Stimulated activated memory B cell treated with anti-CD40 and anti-IgM and Interleukin-4, amounts not matched to agents 10 μg/mL and 1 μg/mL and 100 μg/mL, for 72 hours (primary cell): ENCODE results near the gene NOSTRIN.
A peak's percentile ranks its signal among the peaks of the same experiment; 100 is the strongest.
"Not testable (repeated sequence)": the region's sequence is repeated elsewhere in the genome, so short reads cannot be mapped to it uniquely, and the experiment has no call there.

Experiments used
- ATAC-seq: fragments of 150-1000 bp; cut with Tn5 transposase; 2 replicates; pipeline ENCODE4 v1.10.0; 2021
- H3K27ac Mint-ChIP-seq: one replicate; pipeline ENCODE4 v1.8.0; 2022; ENCODE audit warnings: mild to moderate bottlenecking, mixed read lengths
- H3K27me3 Mint-ChIP-seq: one replicate; pipeline ENCODE4 v1.8.0; 2022; ENCODE audit warnings: mixed read lengths
- H3K36me3 Mint-ChIP-seq: one replicate; pipeline ENCODE4 v1.8.0; 2022; ENCODE audit warnings: mixed read lengths
- H3K4me1 Mint-ChIP-seq: one replicate; pipeline ENCODE4 v1.8.0; 2022; ENCODE audit warnings: mixed read lengths
- H3K4me3 Mint-ChIP-seq: one replicate; pipeline ENCODE4 v1.8.0; 2022; ENCODE audit warnings: mild to moderate bottlenecking, moderate library complexity, mixed read lengths
- H3K9me3 Mint-ChIP-seq: one replicate; pipeline ENCODE4 v1.8.0; 2022; ENCODE audit warnings: mixed read lengths

The NOSTRIN gene, protein sequence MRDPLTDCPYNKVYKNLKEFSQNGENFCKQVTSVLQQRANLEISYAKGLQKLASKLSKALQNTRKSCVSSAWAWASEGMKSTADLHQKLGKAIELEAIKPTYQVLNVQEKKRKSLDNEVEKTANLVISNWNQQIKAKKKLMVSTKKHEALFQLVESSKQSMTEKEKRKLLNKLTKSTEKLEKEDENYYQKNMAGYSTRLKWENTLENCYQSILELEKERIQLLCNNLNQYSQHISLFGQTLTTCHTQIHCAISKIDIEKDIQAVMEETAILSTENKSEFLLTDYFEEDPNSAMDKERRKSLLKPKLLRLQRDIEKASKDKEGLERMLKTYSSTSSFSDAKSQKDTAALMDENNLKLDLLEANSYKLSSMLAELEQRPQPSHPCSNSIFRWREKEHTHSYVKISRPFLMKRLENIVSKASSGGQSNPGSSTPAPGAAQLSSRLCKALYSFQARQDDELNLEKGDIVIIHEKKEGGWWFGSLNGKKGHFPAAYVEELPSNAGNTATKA

DNA sequence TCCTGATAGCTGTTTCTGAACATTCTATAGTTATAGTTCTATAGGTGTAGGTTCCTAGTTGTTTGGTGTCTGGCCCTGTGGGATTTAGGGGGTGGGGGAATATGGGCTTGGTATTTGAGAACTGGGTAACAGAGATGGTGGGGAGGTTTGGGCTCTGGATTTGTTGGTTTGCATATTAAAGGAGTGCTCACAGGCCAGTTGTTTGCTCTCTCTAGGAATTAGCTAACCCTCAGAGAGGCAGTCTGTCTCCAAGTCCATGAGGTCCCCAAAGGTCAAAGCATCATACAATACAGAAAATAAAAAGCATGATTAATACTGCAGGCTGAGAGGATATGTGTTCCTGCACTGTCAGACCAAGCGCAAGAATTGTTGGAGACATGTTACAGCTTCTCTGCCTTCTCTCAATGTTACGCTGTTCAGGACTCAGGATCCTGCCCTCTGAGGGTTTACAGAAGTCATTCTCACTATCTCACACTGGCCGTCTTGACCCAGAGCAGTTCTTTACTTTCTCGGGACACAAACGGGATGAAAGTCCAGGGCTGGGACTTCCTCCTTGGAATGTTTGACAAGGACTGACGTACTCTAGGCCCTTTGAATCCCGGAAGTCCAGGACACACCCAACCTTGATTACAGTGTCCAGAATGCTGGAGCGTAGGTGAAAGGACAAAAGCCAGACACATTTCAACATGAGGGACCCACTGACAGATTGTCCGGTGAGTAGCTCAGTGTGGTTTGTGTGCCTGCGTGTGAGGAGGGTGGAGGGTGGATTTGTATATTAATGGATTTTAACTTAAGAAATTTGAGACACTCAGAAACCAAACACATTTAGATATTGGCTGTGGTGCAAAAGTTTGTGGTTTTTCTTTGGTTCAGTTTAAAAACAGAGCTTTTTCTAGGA lies at the start of gene NOSTRIN:
Gene NOSTRIN, plus strand, starts transcription at position 677 of the 898 bp plus-strand sequence. Its CDS starts 10 bp downstream, at position 687.
- no peak for ATAC-seq
- no peaks in the 10 kb centered on the region for H3K9me3 Mint-ChIP-seq
- no peak within 1 kb of the TSS for H3K27ac Mint-ChIP-seq
- no peak within 1 kb of the TSS for H3K4me3 Mint-ChIP-seq
- no peaks in the 10 kb centered on the region for H3K4me1 Mint-ChIP-seq
- no peaks in the 10 kb centered on the region for H3K27me3 Mint-ChIP-seq
- H3K36me3 Mint-ChIP-seq: no peaks in the 10 kb centered on the region

DNA sequence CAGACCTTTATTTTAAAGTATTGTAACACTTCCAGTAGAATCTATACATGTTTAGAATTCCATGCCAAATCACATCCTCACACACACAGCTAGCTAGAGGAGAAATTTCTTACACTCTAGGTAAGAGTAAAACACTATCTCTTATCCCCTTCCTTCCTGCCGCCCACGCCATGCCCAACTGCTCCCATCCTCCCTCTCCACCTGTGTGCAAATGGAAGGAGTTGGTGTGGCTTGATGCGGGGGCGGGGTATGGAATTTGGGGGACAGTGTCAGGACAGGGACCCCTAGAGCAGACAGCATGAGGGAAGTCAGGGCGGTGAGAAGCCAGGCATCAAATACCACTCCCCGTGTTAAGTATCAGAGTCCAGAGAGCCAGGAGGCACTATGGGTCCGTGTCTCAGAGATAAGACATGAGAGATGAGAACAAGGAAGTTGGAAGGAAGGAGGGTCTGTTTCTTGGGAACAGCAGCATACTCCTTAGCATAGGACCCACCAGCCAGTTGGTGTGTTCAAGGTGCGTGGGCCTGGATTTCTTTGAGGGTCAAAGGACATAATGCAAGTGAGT lies 48.6 kb upstream of the NOSTRIN start:
- no peaks in the 10 kb centered on the region for H3K9me3 Mint-ChIP-seq
- ATAC-seq: no peak
- no peaks in the 10 kb centered on the region for H3K36me3 Mint-ChIP-seq
- no peak overlapping the region for H3K4me3 Mint-ChIP-seq
- H3K27me3 Mint-ChIP-seq: no peaks in the 10 kb centered on the region
- no peak overlapping the region for H3K27ac Mint-ChIP-seq
- H3K4me1 Mint-ChIP-seq: no peaks in the 10 kb centered on the region

DNA sequence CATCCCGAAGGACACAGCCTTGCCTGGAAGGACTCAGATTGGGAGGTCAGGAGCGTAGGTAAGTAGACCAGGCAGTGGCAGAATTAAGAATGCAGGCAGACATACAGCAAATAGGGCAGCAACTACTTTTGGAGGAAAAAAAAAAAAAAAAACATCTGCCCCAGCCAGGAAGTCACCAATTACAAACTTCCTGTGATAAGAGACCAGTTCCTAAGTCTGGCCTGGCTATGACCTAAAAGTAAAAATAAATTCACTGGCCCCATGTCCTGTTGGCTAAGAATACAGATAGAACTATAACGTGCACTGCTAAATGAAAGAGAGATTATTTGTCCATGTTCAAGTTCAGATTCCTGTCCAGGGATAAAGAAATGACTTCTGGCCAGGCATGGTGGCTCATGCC lies 45.2 kb upstream of the NOSTRIN start:
- no peaks in the 10 kb centered on the region for H3K27me3 Mint-ChIP-seq
- ATAC-seq: no peak
- no peak overlapping the region for H3K4me3 Mint-ChIP-seq
- no peaks in the 10 kb centered on the region for H3K4me1 Mint-ChIP-seq
- no peaks in the 10 kb centered on the region for H3K9me3 Mint-ChIP-seq
- no peak overlapping the region for H3K27ac Mint-ChIP-seq
- H3K36me3 Mint-ChIP-seq: no peaks in the 10 kb centered on the region

DNA sequence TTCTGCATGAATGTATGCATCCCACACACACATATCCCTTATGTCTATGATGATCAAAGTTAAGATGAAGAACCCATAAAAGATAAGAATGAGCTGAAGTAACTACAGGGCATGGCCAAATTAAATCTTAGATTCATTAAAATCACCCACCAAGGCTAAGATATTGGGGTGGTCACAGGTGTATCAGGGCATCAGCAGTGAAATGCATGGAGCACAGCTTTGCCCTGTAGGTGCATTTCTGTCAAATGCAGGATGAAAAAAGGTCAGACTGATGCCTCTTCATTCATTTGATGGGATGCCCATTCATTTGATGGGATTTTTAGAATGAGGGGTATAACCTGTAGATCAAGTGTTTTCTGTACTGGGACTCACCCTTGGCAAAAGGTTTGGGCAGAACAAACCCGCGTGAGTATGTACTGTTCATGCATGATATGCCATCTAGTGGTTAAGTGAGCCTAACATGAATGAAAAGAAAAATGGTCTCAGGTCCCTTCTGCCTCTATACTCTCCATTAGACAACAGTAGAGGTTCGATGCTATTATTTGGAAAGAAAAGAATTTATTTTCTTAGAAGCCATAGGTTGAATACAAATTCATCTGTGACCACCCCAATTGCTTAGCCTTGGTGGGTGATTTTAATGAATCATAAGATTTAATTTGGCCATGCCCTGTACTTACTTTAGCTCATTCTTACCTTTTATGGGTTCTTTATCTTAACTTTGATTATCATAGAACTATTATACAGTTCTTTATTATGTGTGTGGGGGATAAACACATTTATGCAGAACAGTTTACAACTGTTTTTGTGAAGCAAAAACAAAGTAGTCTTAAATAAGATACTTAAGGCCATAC lies 43.2 kb upstream of the NOSTRIN start:
- no peaks in the 10 kb centered on the region for H3K27me3 Mint-ChIP-seq
- H3K27ac Mint-ChIP-seq: no peak overlapping the region
- H3K4me1 Mint-ChIP-seq: no peaks in the 10 kb centered on the region
- peak; percentile 70 for ATAC-seq
- no peaks in the 10 kb centered on the region for H3K9me3 Mint-ChIP-seq
- H3K4me3 Mint-ChIP-seq: no peak overlapping the region
- H3K36me3 Mint-ChIP-seq: no peaks in the 10 kb centered on the region

DNA sequence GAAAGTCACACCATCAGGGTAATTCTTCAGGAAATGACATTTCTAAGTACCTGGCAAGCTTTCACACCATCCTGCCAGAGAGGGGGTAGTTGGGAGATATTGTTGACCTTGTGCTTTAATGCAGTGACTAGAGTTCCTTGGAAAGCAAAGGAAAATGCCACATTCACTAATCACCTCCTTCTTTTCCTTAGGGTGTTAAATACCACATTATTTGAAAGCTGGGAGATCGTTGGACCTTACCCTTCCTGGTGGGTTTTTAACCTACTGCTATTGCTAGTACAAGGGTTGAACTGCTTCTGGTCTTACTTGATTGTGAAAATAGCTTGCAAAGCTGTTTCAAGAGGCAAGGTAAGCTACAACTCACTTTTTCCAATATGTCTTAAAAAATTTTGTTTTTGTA lies 37.0 kb upstream of the NOSTRIN start:
- Mint-ChIP-seq H3K36me3 (no peaks in the 10 kb centered on the region), H3K27ac (no peak overlapping the region), H3K9me3 (no peaks in the 10 kb centered on the region), H3K27me3 (no peaks in the 10 kb centered on the region), H3K4me3 (no peak overlapping the region), H3K4me1 (no peaks in the 10 kb centered on the region)
- no peak for ATAC-seq

DNA sequence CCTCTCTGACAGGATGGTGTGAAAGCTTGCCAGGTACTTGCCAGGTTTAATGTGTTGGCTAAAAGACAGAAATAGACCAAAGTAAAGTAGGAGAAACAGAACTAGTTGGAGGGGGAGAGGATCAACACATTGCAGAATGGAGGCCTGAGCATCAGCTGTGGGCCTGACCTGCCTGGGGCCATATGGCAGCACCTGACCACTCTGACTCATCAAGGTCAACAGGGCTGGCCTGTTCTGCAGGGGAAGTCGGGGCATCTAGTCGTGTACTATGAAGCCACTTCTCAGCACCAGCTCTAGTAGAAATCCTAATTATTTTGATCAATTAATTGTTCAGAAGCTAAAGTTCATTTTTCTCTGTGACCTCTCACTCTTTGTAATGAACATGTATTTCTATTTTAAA lies 35.8 kb upstream of the NOSTRIN start:
- Mint-ChIP-seq H3K27me3 (no peaks in the 10 kb centered on the region), H3K27ac (no peak overlapping the region), H3K4me1 (no peaks in the 10 kb centered on the region), H3K4me3 (no peak overlapping the region), H3K36me3 (no peaks in the 10 kb centered on the region), H3K9me3 (no peaks in the 10 kb centered on the region)
- no peak for ATAC-seq

DNA sequence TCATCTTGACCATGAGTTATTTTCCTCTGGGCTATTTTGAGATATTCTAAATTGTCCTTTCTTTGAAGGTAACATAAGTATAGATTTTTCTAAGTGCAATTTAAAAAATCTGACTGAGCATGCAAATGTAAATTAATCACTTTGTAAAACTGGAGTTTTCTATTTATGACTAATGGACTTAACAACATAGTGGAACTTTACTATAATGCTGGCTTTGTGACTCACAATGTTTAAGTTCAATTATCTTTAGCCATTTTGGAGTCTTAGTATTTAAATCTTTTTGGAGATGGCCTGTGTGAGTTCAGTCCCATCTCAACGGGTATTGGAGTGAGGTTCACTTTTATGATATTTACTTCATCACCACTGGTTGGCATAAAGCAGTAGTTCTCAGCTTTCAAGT lies 35.2 kb upstream of the NOSTRIN start:
- no peak for ATAC-seq
- no peak overlapping the region for H3K27ac Mint-ChIP-seq

DNA sequence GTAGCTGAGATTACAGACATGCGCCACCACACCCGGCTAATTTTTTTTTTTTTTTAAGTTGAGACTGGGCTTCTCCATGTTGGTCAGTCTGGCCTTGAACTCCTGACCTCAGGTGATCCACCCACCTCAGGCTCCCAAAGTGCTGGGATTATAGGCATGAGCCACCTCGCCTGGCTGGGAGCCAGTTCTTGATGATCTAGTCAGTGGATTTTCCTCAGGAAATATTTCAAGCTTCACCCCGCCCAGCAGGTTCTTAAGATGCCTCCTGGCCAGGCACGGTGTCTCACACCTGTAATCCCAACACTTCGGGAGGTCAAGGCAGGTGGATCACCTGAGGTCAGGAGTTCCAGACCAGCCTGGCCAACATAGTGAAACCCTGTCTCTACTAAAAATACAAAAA lies 34.1 kb upstream of the NOSTRIN start:
- H3K36me3 Mint-ChIP-seq, H3K9me3 Mint-ChIP-seq, H3K27me3 Mint-ChIP-seq, H3K27ac Mint-ChIP-seq, H3K4me1 Mint-ChIP-seq, ATAC-seq, H3K4me3 Mint-ChIP-seq: not testable (repeated sequence)

More for the DNA sequence above, 35.2 kb upstream of the NOSTRIN start:
- H3K4me1 Mint-ChIP-seq: no peaks in the 10 kb centered on the region
- no peak overlapping the region for H3K4me3 Mint-ChIP-seq
- no peaks in the 10 kb centered on the region for H3K27me3 Mint-ChIP-seq
- no peaks in the 10 kb centered on the region for H3K9me3 Mint-ChIP-seq
- H3K36me3 Mint-ChIP-seq: no peaks in the 10 kb centered on the region

DNA sequence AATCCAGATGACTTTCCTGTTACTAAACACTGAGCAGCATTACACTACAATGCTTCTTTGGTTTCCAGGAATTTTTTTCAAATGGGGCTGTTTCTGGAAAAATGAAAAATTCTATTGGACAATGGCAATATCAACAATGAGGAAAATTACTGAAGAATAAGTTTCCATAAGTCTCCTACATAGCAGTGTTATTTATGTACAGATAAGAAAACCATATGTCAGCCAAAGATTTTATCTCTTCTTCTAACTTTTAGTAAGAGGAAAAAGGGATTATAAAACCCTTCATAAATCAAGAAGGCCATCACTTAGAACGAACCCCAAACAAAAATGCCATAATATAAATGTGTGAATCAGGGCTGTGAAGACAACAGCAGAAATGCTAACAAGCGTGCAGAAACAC lies 31.6 kb upstream of the NOSTRIN start:
- Mint-ChIP-seq H3K9me3 (peaks cover 3% of the 10 kb centered on the region), H3K4me1 (no peaks in the 10 kb centered on the region), H3K27ac (no peak overlapping the region), H3K27me3 (no peaks in the 10 kb centered on the region), H3K36me3 (no peaks in the 10 kb centered on the region), H3K4me3 (no peak overlapping the region)
- ATAC-seq: no peak

DNA sequence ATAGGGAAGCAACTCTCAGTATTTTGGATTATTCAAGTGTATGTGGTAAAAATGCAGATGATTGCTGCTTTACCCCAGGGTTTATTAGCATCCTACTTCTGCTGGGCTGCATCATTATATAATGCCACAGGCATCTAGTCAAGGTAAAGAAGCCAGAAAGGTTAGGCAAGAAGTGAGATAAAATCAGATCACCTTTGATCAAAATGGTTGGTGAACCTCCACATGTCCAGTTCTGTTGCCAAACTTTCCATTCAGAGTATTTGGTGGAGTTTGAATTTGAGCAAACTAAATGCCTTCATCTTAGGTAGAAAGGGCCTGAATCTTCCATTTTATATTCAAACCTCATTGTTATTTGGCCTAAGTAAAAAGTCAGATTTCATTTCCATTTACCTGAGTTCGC lies 29.7 kb upstream of the NOSTRIN start:
- H3K36me3 Mint-ChIP-seq: no peaks in the 10 kb centered on the region
- H3K27ac Mint-ChIP-seq: no peak overlapping the region
- no peak overlapping the region for H3K4me3 Mint-ChIP-seq
- peaks cover 3% of the 10 kb centered on the region for H3K9me3 Mint-ChIP-seq
- no peaks in the 10 kb centered on the region for H3K27me3 Mint-ChIP-seq
- ATAC-seq: no peak
- no peaks in the 10 kb centered on the region for H3K4me1 Mint-ChIP-seq

DNA sequence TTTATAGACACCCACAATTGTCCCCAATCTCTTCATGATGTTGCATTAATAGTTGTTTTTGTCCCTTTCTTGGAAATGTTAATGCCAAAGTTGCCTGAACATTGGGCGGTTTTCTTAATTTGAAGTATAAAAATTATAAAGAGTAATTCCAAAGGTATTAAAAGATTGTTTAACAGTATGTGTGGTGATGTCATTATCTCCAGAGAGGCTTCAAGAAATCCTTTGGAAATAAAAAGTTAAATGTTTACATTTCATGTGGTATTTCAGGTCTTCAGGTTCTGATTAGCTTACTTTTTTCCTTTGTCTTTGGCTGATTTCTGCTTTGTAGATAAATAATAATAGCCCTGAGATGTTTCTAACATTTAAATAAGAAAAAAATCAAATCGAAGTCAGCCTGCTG lies 29.3 kb upstream of the NOSTRIN start:
- Mint-ChIP-seq H3K4me1 (no peaks in the 10 kb centered on the region), H3K27ac (no peak overlapping the region), H3K27me3 (no peaks in the 10 kb centered on the region), H3K9me3 (peaks cover 3% of the 10 kb centered on the region), H3K4me3 (no peak overlapping the region), H3K36me3 (no peaks in the 10 kb centered on the region)
- ATAC-seq: no peak

DNA sequence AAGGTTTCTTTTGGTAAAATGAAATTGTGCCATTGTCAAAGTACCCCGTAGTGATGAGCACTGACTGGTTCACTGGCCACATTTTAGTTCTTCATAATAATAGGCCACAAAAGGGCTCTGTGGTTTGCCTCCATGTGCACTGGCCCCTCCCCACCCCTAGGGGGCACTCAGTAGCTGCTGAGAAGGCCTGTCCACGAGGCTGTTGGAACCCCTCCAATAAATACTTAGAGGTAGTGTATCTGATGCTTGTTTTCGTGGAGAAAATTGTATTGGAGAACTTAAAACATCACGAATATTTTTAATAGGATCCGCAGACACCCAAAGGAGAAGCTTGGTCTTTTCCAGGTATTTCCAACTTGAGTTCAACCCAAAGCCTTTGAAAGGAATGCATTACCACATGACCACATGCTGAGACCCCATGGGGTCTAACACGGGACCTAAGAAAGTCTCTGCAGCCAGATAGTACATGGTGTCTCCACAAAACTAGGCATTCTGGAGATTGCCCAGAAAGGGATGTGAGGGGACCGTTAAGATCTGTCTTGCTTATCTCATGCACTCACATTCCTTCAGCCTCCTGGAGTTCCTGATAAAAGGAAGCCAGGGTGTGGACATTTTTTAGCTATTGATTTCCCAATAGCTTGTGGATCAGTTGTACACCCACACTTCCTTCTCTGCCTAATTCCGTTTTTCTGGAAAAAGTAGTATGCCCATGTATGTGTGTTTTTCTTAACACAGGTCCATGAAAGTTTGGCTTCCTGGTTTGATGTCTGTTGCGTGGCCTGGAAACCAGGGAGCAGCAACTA lies 28.5 kb upstream of the NOSTRIN start:
- Mint-ChIP-seq H3K4me3 (no peak overlapping the region), H3K9me3 (peaks cover 3% of the 10 kb centered on the region), H3K27me3 (no peaks in the 10 kb centered on the region), H3K27ac (no peak overlapping the region), H3K36me3 (no peaks in the 10 kb centered on the region), H3K4me1 (no peaks in the 10 kb centered on the region)
- ATAC-seq: no peak

DNA sequence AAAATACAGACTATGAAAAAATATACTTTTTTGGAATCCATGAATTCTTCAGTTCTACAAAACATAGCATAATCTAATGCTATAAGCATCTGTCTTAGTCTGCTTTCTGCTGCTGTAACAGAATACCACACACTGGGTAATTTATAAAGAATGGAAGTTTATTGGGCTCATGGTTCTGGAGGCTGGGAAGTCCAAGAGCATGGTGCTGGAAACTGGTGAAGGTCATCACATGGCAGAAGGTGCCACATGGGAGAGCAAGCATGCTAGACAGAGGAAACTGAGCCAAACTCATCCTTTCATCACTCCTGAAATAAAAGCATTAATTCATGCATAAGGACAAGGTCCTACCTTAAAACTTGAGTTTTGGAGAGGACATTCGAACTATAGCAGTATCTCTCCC lies 26.6 kb upstream of the NOSTRIN start:
- Mint-ChIP-seq H3K36me3 (no peaks in the 10 kb centered on the region), H3K27ac (no peak overlapping the region), H3K4me1 (no peaks in the 10 kb centered on the region), H3K4me3 (no peak overlapping the region), H3K27me3 (no peaks in the 10 kb centered on the region), H3K9me3 (peaks cover 3% of the 10 kb centered on the region)
- no peak for ATAC-seq

DNA sequence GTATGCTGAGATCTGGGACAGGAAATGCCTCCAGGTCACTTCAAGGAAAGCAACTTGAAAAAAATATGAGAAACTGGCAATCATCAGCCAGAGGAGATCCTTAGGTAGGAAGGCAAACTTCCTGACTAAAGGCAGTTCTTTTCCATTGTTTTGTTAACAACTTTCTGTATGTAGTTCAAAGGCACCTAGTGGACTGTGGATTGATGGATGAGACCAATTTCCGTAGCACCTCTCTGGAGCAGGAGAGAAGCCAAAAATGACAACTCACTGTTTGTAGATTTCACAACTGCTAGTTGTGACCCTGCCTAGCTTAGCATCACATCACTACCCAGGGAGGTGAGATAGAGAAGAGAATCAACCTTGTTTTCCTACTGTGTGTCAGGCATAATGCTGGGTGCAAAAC lies 21.8 kb upstream of the NOSTRIN start:
- H3K36me3 Mint-ChIP-seq: no peaks in the 10 kb centered on the region
- ATAC-seq: no peak
- H3K27ac Mint-ChIP-seq: no peak overlapping the region
- no peaks in the 10 kb centered on the region for H3K4me1 Mint-ChIP-seq
- no peaks in the 10 kb centered on the region for H3K27me3 Mint-ChIP-seq
- no peak overlapping the region for H3K4me3 Mint-ChIP-seq
- no peaks in the 10 kb centered on the region for H3K9me3 Mint-ChIP-seq
